Vagina (tissue), 2 donors: ENCODE results near the gene STARD3. TPM values are rescaled to one million over a fixed set of nuclear protein-coding genes. Genes with fewer than 3 reads are reported as not detected.

Source experiments
- DNase-seq, 2 donors: peaks; one replicate each; pipeline ENCODE4 v3.0.0-alpha.2; 2017; ENCODE audit errors: extremely low spot score in 2 of 2
- H3K27ac ChIP-seq: fragments of 200-600 bp; sonication (generic); one replicate; pipeline ENCODE4 v1.5.1; 2019
- H3K27me3 ChIP-seq: fragments of 200-600 bp; sonication (generic); one replicate; pipeline ENCODE4 v1.5.1; 2019
- H3K36me3 ChIP-seq, 2 donors: fragments of 200-600 bp; sonication (generic); one replicate each; pipeline ENCODE4 v1.5.1; 2017 to 2019
- H3K4me1 ChIP-seq: fragments of 200-600 bp; sonication (generic); one replicate; pipeline ENCODE4 v1.5.1; 2019
- H3K4me3 ChIP-seq, 2 donors: fragments of 200-600 bp; sonication (generic); 1 replicate in 1 of 2; 2 replicates in 1 of 2; pipeline ENCODE4 v1.5.1; 2016 to 2019
- H3K9me3 ChIP-seq: fragments of 200-600 bp; sonication (generic); one replicate; pipeline ENCODE4 v1.5.1; 2019
- POLR2A ChIP-seq, 2 donors: fragments of 450-650 bp; IDR thresholded peaks; one replicate each; pipeline ENCODE4 v1.6.1; 2017; ENCODE audit warnings: antibody characterized with exemption in 2 of 2, mild to moderate bottlenecking in 2 of 2, moderate library complexity in 2 of 2
- POLR2AphosphoS5 ChIP-seq, 2 donors: sonication (generic); formaldehyde crosslinking; IDR thresholded peaks; one replicate each; pipeline ENCODE4 v1.9.0; 2017; ENCODE audit warnings: antibody characterized with exemption in 2 of 2, mild to moderate bottlenecking in 2 of 2, low read depth in 1 of 2; ENCODE audit not compliant: insufficient read depth in 1 of 2
- intact Hi-C: fragments of 100-400 bp; cut with DNase I; formaldehyde crosslinking; loops from one replicate; pipeline ENCODE4 v1.15.1; 2023
- total RNA-seq: library from RNA; depleted of rRNA; stranded (reverse); fragments of >200 nt; gene quantifications from one replicate; pipeline ENCODE4 v1.2.3, GENCODE V29; 2016
- TF ChIP-seq, protein P1 (sequence below), 3 experiments: fragments of 450-650 bp in 2 of 3; fragments of 200-600 bp in 1 of 3; sonication (generic) in 1 of 3; IDR thresholded peaks; one replicate each; pipeline ENCODE4 v1.5.1; 2017 to 2019; ENCODE audit warnings: antibody characterized with exemption in 3 of 3, mild to moderate bottlenecking in 2 of 3, moderate library complexity in 2 of 3

Gene STARD3
- total RNA-seq, 1 donor from 2014 or later: 148 TPM

DNA sequence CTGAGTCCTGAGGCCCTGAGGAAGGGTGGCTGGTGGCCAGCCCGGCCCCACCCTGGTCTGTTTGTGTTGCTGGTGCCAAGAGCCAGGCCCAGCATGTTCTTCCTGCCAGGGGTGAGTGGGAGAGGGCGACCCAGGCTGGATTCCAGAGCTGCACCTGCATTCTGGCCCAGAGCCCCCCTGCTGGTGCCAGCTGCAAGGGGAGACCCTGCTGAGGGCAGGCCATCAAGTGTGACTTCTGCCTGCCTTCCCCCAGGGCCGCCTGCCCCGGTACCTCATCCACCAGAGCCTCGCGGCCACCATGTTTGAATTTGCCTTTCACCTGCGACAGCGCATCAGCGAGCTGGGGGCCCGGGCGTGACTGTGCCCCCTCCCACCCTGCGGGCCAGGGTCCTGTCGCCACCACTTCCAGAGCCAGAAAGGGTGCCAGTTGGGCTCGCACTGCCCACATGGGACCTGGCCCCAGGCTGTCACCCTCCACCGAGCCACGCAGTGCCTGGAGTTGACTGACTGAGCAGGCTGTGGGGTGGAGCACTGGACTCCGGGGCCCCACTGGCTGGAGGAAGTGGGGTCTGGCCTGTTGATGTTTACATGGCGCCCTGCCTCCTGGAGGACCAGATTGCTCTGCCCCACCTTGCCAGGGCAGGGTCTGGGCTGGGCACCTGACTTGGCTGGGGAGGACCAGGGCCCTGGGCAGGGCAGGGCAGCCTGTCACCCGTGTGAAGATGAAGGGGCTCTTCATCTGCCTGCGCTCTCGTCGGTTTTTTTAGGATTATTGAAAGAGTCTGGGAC lies 25.8 kb downstream of the STARD3 start:
- Histone ChIP-seq H3K27me3 (no peaks in the 10 kb centered on the region), H3K4me3 (no peak overlapping the region), H3K27ac (peak overlapping the region; percentile 6), H3K36me3 (peaks cover 0 to 31% of the 10 kb centered on the region in 2 donors), H3K9me3 (no peaks in the 10 kb centered on the region), H3K4me1 (peaks cover 65% of the 10 kb centered on the region)
- TF ChIP-seq, protein P1, sequence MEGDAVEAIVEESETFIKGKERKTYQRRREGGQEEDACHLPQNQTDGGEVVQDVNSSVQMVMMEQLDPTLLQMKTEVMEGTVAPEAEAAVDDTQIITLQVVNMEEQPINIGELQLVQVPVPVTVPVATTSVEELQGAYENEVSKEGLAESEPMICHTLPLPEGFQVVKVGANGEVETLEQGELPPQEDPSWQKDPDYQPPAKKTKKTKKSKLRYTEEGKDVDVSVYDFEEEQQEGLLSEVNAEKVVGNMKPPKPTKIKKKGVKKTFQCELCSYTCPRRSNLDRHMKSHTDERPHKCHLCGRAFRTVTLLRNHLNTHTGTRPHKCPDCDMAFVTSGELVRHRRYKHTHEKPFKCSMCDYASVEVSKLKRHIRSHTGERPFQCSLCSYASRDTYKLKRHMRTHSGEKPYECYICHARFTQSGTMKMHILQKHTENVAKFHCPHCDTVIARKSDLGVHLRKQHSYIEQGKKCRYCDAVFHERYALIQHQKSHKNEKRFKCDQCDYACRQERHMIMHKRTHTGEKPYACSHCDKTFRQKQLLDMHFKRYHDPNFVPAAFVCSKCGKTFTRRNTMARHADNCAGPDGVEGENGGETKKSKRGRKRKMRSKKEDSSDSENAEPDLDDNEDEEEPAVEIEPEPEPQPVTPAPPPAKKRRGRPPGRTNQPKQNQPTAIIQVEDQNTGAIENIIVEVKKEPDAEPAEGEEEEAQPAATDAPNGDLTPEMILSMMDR (IDR thresholded peaks at IDR 0.05): no peak
- TF ChIP-seq POLR2AphosphoS5 (IDR thresholded peaks at IDR 0.05; ENCODE audit: insufficient read depth in 1 of 2, low read depth in 1 of 2) (no peak), POLR2A (IDR thresholded peaks at IDR 0.05) (no peak)
- no peak for DNase-seq
- intact Hi-C loops: no loop called here

DNA sequence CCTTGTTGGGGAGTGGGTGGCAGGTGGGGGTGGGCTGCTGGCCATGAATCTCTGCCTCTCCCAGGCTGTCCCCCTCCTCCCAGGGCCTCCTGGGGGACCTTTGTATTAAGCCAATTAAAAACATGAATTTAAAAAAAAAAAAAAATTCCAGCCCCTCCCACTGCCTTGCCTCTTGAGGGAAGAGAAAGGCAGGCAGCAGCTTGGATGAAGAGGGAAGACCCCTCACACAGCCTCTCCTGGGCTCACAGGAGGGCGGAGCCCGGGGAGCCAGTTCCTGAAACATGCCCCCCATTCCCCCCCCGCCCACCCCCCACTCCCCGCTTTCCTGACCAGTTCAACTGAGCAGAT lies 26.4 kb downstream of the STARD3 start:
- TF ChIP-seq POLR2A (IDR thresholded peaks at IDR 0.05): no peak
- no peak for TF ChIP-seq POLR2AphosphoS5 (IDR thresholded peaks at IDR 0.05; ENCODE audit: insufficient read depth in 1 of 2, low read depth in 1 of 2)
- TF ChIP-seq, protein P1 (IDR thresholded peaks at IDR 0.05): no peak
- Histone ChIP-seq H3K4me3 (no peak overlapping the region), H3K4me1 (peaks cover 71% of the 10 kb centered on the region), H3K9me3 (no peaks in the 10 kb centered on the region), H3K27ac (peak overlapping the region; percentile 6), H3K36me3 (peaks cover 0 to 28% of the 10 kb centered on the region in 2 donors), H3K27me3 (no peaks in the 10 kb centered on the region)
- intact Hi-C loops: no loop called here
- DNase-seq: no peak

DNA sequence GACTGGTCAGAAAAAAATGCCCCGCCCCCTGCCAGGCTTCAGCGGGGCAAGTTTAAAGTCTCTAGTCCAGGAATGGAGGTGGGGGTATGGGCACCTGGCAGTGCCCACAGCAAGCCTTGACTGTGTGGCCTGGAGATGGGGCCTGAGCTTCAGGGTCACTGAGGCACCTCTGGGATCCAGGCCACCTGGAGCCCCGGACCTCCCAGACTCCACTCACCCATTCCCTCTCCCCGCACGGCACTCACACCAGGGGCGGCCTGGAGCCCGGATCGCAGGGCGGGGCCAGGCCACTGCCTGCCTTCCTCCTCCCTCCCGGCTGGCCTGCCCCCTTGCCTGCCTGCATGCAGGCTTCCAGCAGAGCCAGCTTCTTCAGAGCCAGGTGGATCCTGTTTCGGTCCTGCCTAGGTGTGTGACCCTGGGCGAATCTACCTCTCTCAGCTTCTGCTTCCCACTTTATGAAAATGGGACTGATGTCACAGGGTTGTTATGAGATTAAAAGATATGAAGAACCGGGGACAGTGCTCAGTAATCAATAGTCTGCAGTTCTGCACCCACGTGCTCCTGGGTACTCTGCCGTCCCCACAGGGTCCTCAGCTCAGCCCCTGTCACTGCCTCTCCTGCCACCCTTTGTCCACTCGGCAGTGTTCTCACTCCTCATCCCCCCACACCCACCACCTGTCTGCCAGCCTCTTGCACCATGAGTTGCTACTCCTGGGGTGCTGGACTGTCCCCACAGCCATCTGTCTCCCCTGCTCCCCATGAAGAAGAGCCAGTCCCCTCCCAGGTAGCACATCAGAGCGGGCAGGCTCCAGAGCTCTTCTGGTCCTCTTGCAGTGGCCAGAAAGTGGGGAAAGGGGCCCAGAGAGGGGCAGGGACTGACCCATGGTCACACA lies 27.0 kb downstream of the STARD3 start:
- no peak for TF ChIP-seq POLR2AphosphoS5 (IDR thresholded peaks at IDR 0.05; ENCODE audit: insufficient read depth in 1 of 2, low read depth in 1 of 2)
- TF ChIP-seq, protein P1 (IDR thresholded peaks at IDR 0.05): no peak
- no peak for TF ChIP-seq POLR2A (IDR thresholded peaks at IDR 0.05)
- Histone ChIP-seq H3K36me3 (peaks cover 0 to 26% of the 10 kb centered on the region in 2 donors), H3K27ac (no peak overlapping the region), H3K9me3 (no peaks in the 10 kb centered on the region), H3K27me3 (no peaks in the 10 kb centered on the region), H3K4me3 (no peak overlapping the region), H3K4me1 (peaks cover 77% of the 10 kb centered on the region)
- DNase-seq: no peak
- intact Hi-C loops: no loop called here

DNA sequence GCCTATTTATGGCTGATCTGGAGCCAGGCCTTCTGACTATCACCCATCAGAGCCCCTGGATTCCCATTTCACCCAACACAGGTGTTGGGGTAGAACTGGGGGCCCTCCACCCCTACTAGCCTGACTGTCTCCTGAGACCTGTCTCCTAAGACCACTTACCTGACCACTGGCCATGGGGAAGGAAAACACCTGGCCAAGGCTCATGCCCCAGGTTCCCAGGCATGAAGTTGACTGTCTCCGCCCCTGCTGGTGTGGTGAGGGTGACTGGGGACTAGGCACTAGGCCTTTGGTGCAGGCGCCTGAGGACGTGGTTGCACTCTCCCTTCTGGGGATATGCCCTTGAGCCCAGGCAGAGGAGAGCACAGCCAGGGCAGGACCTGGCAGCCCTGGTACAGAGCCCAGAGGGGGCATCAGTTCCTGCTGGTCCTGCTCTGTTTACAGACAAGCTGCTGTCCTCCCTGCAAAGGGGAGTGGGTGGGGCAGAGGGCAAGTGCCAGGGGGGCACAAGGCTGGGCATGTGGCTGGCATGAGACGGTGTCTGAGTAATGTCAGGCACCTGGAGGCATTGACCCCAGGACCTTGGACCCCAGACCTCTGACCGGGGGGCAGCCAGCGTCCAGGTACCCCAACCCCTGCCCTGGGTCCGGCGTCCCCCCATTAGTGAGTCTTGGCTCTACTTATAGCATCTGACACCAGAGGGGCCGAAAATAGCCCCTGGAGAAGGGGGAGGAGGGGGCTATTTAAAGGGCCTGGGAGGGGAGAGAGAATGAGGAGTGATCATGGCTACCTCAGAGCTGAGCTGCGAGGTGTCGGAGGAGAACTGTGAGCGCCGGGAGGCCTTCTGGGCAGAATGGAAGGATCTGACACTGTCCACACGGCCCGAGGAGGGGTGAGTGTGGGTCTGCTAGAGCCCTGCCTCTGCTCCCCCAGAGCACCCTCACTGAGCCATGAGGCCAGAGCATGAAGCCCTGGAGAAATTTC lies 27.9 kb downstream of the STARD3 start, which contains the start of gene TCAP:
Gene TCAP (plus strand): TSS at position 769 of the 981 bp plus-strand sequence. CDS start 11 bp downstream, at position 780.
- Histone ChIP-seq H3K36me3 (peaks cover 0 to 23% of the 10 kb centered on the region in 2 donors), H3K4me1 (peaks cover 77% of the 10 kb centered on the region), H3K27me3 (no peaks in the 10 kb centered on the region), H3K27ac (peak within 1 kb of the TSS; percentile 54), H3K9me3 (no peaks in the 10 kb centered on the region), H3K4me3 (no peak within 1 kb of the TSS)
- intact Hi-C loops: loop anchor here (5.0 kb wide), 1 partner anchor 33 kb away; no protein-coding TSS in a partner anchor
- TF ChIP-seq POLR2A (IDR thresholded peaks at IDR 0.05): no peak
- TF ChIP-seq, protein P1 (IDR thresholded peaks at IDR 0.05): no peak
- TF ChIP-seq POLR2AphosphoS5 (IDR thresholded peaks at IDR 0.05; ENCODE audit: insufficient read depth in 1 of 2, low read depth in 1 of 2): no peak
- no peak for DNase-seq
